Measurements from ENCODE around the gene SYT1. TPM values are rescaled to one million over a fixed set of nuclear protein-coding genes. Genes with fewer than 3 reads are reported as not detected.

Gene SYT1
- polyA plus RNA-seq, 3 donors = 0.72 TPM; not detected in 2

DNA sequence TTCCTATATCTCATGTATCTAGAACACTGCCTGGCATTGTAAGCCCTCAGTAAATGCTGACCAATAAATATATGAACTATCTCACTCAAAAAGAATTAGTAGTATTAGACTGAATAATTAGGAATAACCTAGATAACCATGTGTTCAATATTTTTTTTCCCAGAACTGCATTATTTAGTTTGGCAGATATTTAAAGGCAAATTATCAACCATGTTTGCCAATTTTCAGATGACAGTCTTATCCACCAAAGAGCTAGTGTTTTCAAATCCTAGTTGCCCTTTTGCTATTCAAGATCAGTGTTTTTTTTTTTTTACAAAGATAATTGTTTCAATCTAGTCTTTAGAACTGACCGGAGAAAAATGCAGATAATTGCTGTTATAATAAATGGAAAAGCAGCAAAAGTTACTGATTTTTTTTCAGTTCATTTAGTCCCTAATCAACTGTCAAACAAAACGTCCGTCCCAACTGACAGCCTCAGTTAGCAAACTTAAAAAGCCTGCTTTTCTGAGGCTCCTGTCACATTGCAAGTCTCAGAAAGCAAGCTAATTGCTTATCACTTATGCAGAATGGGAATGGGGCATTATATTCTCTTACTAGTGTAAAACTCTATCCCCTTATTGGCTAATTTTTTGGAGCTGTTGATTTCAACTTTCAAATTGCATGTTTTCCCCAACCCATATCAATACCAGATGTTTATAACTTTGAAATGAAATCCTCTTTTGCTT lies 623.0 kb downstream of the SYT1 start:
- peaks cover 4 to 23% (median 8%) of the 10 kb centered on the region in 7 donors for H3K9me3 Mint-ChIP-seq
- H3K4me1 Mint-ChIP-seq = no peaks in the 10 kb centered on the region
- no peaks in the 10 kb centered on the region for H3K27me3 ChIP-seq (ENCODE audit: control insufficient read depth in 2 of 2, insufficient read depth in 2 of 2, low read length in 2 of 2)
- TF ChIP-seq, protein P1, sequence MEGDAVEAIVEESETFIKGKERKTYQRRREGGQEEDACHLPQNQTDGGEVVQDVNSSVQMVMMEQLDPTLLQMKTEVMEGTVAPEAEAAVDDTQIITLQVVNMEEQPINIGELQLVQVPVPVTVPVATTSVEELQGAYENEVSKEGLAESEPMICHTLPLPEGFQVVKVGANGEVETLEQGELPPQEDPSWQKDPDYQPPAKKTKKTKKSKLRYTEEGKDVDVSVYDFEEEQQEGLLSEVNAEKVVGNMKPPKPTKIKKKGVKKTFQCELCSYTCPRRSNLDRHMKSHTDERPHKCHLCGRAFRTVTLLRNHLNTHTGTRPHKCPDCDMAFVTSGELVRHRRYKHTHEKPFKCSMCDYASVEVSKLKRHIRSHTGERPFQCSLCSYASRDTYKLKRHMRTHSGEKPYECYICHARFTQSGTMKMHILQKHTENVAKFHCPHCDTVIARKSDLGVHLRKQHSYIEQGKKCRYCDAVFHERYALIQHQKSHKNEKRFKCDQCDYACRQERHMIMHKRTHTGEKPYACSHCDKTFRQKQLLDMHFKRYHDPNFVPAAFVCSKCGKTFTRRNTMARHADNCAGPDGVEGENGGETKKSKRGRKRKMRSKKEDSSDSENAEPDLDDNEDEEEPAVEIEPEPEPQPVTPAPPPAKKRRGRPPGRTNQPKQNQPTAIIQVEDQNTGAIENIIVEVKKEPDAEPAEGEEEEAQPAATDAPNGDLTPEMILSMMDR (IDR thresholded peaks at IDR 0.05) = no peak
- WGBS (ENCODE audit: insufficient coverage) = no CpG with 5 or more reads among the region's 3 CpGs
- no peak overlapping the region for H3K4me3 Mint-ChIP-seq
- H3K9me3 ChIP-seq (replicated peaks in 1 of 2; ENCODE audit: control insufficient read depth in 1 of 2, insufficient read depth in 1 of 2, low read length in 2 of 2) = peaks cover 0 to 5% of the 10 kb centered on the region in 2 donors
- no peaks in the 10 kb centered on the region for H3K36me3 ChIP-seq (replicated peaks in 1 of 2; ENCODE audit: control insufficient read depth in 1 of 2, insufficient read depth in 2 of 2, low read length in 2 of 2)
- H2AFZ ChIP-seq (ENCODE audit: insufficient read depth, low read depth, low read length, poor library complexity, severe bottlenecking) = no peak overlapping the region
- H3K4me1 ChIP-seq (ENCODE audit: control insufficient read depth in 1 of 2, insufficient read depth in 2 of 2, low read length in 2 of 2) = no peaks in the 10 kb centered on the region
- no peak overlapping the region for H3K27ac Mint-ChIP-seq
- H4K20me1 ChIP-seq (ENCODE audit: insufficient read depth, low read length) = no peaks in the 10 kb centered on the region
- H3K36me3 Mint-ChIP-seq = no peaks in the 10 kb centered on the region
- H3K4me3 ChIP-seq (replicated peaks in 1 of 3; ENCODE audit: low read depth in 2 of 3, low read length in 3 of 3) = no peak overlapping the region
- no peak for DNase-seq
- no peak overlapping the region for H3K4me2 ChIP-seq (replicated peaks; ENCODE audit: extremely low read depth, low read length, poor library complexity, severe bottlenecking)
- H3K79me2 ChIP-seq (ENCODE audit: insufficient read depth, low read length) = no peaks in the 10 kb centered on the region
- intact Hi-C loops (cut with micrococcal nuclease) = no loop called here
- peaks cover 0 to 1% (median 0%) of the 10 kb centered on the region in 3 donors for H3K27me3 Mint-ChIP-seq (ENCODE audit: low read depth in 3 of 3)
- no peak overlapping the region for H3K9ac ChIP-seq (ENCODE audit: insufficient read depth, low read length, poor library complexity, severe bottlenecking)
- no peak overlapping the region for H3K27ac ChIP-seq (ENCODE audit: low read depth in 1 of 2, low read length in 2 of 2)

Small RNA genes lying within 50 kb of the gene (small RNA-seq; reads per million reads assigned to genes)
- not detected for gene MIR1252 (ENCODE audit: insufficient read length, low read depth)

All from CD14-positive monocyte (primary cell).